Vagina (tissue), 2 donors: ENCODE measurements around the gene CYP26A1. TPM values are rescaled to one million over a fixed set of nuclear protein-coding genes. Genes with fewer than 3 reads are reported as not detected.

Experiments used
- DNase-seq, 2 donors: peaks; one replicate each; pipeline ENCODE4 v3.0.0-alpha.2; 2017; ENCODE audit errors: extremely low spot score in 2 of 2
- H3K27ac ChIP-seq: fragments of 200-600 bp; sonication (generic); one replicate; pipeline ENCODE4 v1.5.1; 2019
- H3K27me3 ChIP-seq: fragments of 200-600 bp; sonication (generic); one replicate; pipeline ENCODE4 v1.5.1; 2019
- H3K36me3 ChIP-seq, 2 donors: fragments of 200-600 bp; sonication (generic); one replicate each; pipeline ENCODE4 v1.5.1; 2017 to 2019
- H3K4me1 ChIP-seq: fragments of 200-600 bp; sonication (generic); one replicate; pipeline ENCODE4 v1.5.1; 2019
- H3K4me3 ChIP-seq, 2 donors: fragments of 200-600 bp; sonication (generic); 1 replicate in 1 of 2; 2 replicates in 1 of 2; pipeline ENCODE4 v1.5.1; 2016 to 2019
- H3K9me3 ChIP-seq: fragments of 200-600 bp; sonication (generic); one replicate; pipeline ENCODE4 v1.5.1; 2019
- POLR2A ChIP-seq, 2 donors: fragments of 450-650 bp; IDR thresholded peaks; one replicate each; pipeline ENCODE4 v1.6.1; 2017; ENCODE audit warnings: antibody characterized with exemption in 2 of 2, mild to moderate bottlenecking in 2 of 2, moderate library complexity in 2 of 2
- POLR2AphosphoS5 ChIP-seq, 2 donors: sonication (generic); formaldehyde crosslinking; IDR thresholded peaks; one replicate each; pipeline ENCODE4 v1.9.0; 2017; ENCODE audit warnings: antibody characterized with exemption in 2 of 2, mild to moderate bottlenecking in 2 of 2, low read depth in 1 of 2; ENCODE audit not compliant: insufficient read depth in 1 of 2
- intact Hi-C: fragments of 100-400 bp; cut with DNase I; formaldehyde crosslinking; loops from one replicate; pipeline ENCODE4 v1.15.1; 2023
- total RNA-seq: library from RNA; depleted of rRNA; stranded (reverse); fragments of >200 nt; gene quantifications from one replicate; pipeline ENCODE4 v1.2.3, GENCODE V29; 2016
- TF ChIP-seq, protein P1 (sequence below), 3 experiments: fragments of 450-650 bp in 2 of 3; fragments of 200-600 bp in 1 of 3; sonication (generic) in 1 of 3; IDR thresholded peaks; one replicate each; pipeline ENCODE4 v1.5.1; 2017 to 2019; ENCODE audit warnings: antibody characterized with exemption in 3 of 3, mild to moderate bottlenecking in 2 of 3, moderate library complexity in 2 of 3

CYP26A1 gene
- total RNA-seq, 1 donor from 2014 or later: not detected

- H3K4me1 ChIP-seq: peaks cover 36% of the 10 kb centered on the region
- intact Hi-C loops: no loop called here
- peak; percentile 56 to 64 for DNase-seq
- H3K9me3 ChIP-seq: no peaks in the 10 kb centered on the region
- H3K27ac ChIP-seq: no peak overlapping the region
- H3K27me3 ChIP-seq: peaks cover 7% of the 10 kb centered on the region
- TF ChIP-seq, protein P1, sequence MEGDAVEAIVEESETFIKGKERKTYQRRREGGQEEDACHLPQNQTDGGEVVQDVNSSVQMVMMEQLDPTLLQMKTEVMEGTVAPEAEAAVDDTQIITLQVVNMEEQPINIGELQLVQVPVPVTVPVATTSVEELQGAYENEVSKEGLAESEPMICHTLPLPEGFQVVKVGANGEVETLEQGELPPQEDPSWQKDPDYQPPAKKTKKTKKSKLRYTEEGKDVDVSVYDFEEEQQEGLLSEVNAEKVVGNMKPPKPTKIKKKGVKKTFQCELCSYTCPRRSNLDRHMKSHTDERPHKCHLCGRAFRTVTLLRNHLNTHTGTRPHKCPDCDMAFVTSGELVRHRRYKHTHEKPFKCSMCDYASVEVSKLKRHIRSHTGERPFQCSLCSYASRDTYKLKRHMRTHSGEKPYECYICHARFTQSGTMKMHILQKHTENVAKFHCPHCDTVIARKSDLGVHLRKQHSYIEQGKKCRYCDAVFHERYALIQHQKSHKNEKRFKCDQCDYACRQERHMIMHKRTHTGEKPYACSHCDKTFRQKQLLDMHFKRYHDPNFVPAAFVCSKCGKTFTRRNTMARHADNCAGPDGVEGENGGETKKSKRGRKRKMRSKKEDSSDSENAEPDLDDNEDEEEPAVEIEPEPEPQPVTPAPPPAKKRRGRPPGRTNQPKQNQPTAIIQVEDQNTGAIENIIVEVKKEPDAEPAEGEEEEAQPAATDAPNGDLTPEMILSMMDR (IDR thresholded peaks at IDR 0.05): no peak
- TF ChIP-seq POLR2A (IDR thresholded peaks at IDR 0.05) (no peak), POLR2AphosphoS5 (IDR thresholded peaks at IDR 0.05; ENCODE audit: insufficient read depth in 1 of 2, low read depth in 1 of 2) (no peak)
- H3K36me3 ChIP-seq: no peaks in the 10 kb centered on the region
- no peak overlapping the region for H3K4me3 ChIP-seq
Observed at GRCh38 chr10:93068411-93069244, 5.1 kb upstream of the CYP26A1 start.

- intact Hi-C loops: no loop called here
- H3K4me1 ChIP-seq: peaks cover 42% of the 10 kb centered on the region
Observed at GRCh38 chr10:93069245-93069561, 4.5 kb upstream of the CYP26A1 start.

GRCh38 chr10:93070378-93071176, 3.1 kb upstream of the CYP26A1 start:
- TF ChIP-seq POLR2A (IDR thresholded peaks at IDR 0.05): no peak
- intact Hi-C loops: no loop called here
- Histone ChIP-seq H3K36me3 (no peaks in the 10 kb centered on the region), H3K27me3 (peaks cover 10% of the 10 kb centered on the region), H3K4me1 (peaks cover 53% of the 10 kb centered on the region), H3K9me3 (no peaks in the 10 kb centered on the region), H3K4me3 (no peak overlapping the region), H3K27ac (no peak overlapping the region)
- DNase-seq: peak; percentile 77 to 91

More at GRCh38 chr10:93069245-93069561, 4.5 kb upstream of the CYP26A1 start:
- DNase-seq: no peak
- peaks cover 12% of the 10 kb centered on the region for H3K27me3 ChIP-seq
- no peak overlapping the region for H3K27ac ChIP-seq
- TF ChIP-seq, protein P1 (IDR thresholded peaks at IDR 0.05): no peak
- TF ChIP-seq POLR2AphosphoS5 (IDR thresholded peaks at IDR 0.05; ENCODE audit: insufficient read depth in 1 of 2, low read depth in 1 of 2): no peak
- TF ChIP-seq POLR2A (IDR thresholded peaks at IDR 0.05): no peak
- H3K9me3 ChIP-seq: no peaks in the 10 kb centered on the region
- no peak overlapping the region for H3K4me3 ChIP-seq
- H3K36me3 ChIP-seq: no peaks in the 10 kb centered on the region

- peak in 1 of 2 donors; percentile 40 for DNase-seq
- intact Hi-C loops: no loop called here
- Histone ChIP-seq H3K9me3 (no peaks in the 10 kb centered on the region), H3K27ac (no peak overlapping the region), H3K36me3 (no peaks in the 10 kb centered on the region), H3K4me1 (peaks cover 50% of the 10 kb centered on the region), H3K4me3 (no peak overlapping the region), H3K27me3 (peaks cover 10% of the 10 kb centered on the region)
- TF ChIP-seq, protein P1 (IDR thresholded peaks at IDR 0.05): no peak
- TF ChIP-seq POLR2AphosphoS5 (IDR thresholded peaks at IDR 0.05; ENCODE audit: insufficient read depth in 1 of 2, low read depth in 1 of 2) (no peak), POLR2A (IDR thresholded peaks at IDR 0.05) (no peak)
Observed at GRCh38 chr10:93071177-93071472, 2.6 kb upstream of the CYP26A1 start.

DNA sequence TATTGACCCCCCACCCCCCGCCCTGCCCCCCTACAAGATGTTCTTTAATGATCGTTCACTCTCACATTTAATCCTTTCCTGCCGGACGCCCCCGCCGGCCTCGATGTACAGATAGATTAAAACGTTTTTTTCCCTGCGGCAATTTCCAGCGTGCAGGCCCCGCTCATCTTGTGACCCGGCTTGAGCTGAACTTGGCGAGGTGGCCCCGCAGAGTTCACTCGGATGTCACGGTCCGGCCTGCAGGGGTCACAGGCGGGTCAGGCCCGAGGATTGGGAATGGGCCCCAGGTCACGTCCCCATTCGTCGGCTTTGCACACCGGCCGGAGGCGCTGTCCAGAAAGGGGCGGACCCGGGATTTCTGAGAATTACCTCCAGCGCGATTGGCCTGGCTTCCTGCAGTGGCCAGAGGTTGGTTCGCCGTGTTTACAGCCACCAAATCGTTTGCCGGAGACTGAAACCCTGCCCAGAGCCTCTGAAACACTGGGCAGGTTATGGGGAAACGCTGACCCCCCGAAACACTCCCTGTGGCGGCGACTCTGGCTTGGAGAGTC, 1.9 kb upstream of the CYP26A1 start:
- no peaks in the 10 kb centered on the region for H3K9me3 ChIP-seq
- H3K36me3 ChIP-seq: no peaks in the 10 kb centered on the region
- TF ChIP-seq POLR2A (IDR thresholded peaks at IDR 0.05) (no peak), POLR2AphosphoS5 (IDR thresholded peaks at IDR 0.05; ENCODE audit: insufficient read depth in 1 of 2, low read depth in 1 of 2) (no peak)
- TF ChIP-seq, protein P1 (IDR thresholded peaks at IDR 0.05): no peak
- peak in 1 of 2 donors; percentile 71 for DNase-seq
- no peak overlapping the region for H3K27ac ChIP-seq
- intact Hi-C loops: no loop called here
- peak overlapping the region; percentile 14 to 37 for H3K4me3 ChIP-seq
- peaks cover 10% of the 10 kb centered on the region for H3K27me3 ChIP-seq
- H3K4me1 ChIP-seq: peaks cover 50% of the 10 kb centered on the region
